DOHH2 (cell line): Measurements from ENCODE around the gene PPARA.

ENCODE experiments used
- EZH2phosphoT487 ChIP-seq: fragments of 200-600 bp; sonication (generic); IDR thresholded peaks from 2 replicates; pipeline ENCODE4 v1.6.1; 2017; ENCODE audit warnings: borderline replicate concordance, mild to moderate bottlenecking, antibody characterized with exemption, low read length, moderate library complexity, mixed read lengths
- TF ChIP-seq, protein P1 (sequence below): fragments of 200-600 bp; sonication (generic); IDR thresholded peaks from one replicate; pipeline ENCODE4 v1.5.1; 2014; ENCODE audit warnings: antibody characterized with exemption, mild to moderate bottlenecking, low read depth, low read length; ENCODE audit not compliant: poor library complexity, severe bottlenecking

- TF ChIP-seq EZH2phosphoT487: no peak
- TF ChIP-seq, protein P1, sequence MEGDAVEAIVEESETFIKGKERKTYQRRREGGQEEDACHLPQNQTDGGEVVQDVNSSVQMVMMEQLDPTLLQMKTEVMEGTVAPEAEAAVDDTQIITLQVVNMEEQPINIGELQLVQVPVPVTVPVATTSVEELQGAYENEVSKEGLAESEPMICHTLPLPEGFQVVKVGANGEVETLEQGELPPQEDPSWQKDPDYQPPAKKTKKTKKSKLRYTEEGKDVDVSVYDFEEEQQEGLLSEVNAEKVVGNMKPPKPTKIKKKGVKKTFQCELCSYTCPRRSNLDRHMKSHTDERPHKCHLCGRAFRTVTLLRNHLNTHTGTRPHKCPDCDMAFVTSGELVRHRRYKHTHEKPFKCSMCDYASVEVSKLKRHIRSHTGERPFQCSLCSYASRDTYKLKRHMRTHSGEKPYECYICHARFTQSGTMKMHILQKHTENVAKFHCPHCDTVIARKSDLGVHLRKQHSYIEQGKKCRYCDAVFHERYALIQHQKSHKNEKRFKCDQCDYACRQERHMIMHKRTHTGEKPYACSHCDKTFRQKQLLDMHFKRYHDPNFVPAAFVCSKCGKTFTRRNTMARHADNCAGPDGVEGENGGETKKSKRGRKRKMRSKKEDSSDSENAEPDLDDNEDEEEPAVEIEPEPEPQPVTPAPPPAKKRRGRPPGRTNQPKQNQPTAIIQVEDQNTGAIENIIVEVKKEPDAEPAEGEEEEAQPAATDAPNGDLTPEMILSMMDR: no peak
These were observed 12.1 kb upstream of the PPARA start for GRCh38 chr22:46138058-46138797.
